Transverse colon (tissue), 4 donors: ENCODE measurements around the gene FNDC3B.

ENCODE experiments used
- EP300 ChIP-seq: sonication (generic); formaldehyde crosslinking; IDR thresholded peaks from one replicate; pipeline ENCODE4 v1.6.1; 2017; ENCODE audit warnings: antibody characterized with exemption, low read depth
- POLR2A ChIP-seq: fragments of 450-650 bp; IDR thresholded peaks from one replicate; pipeline ENCODE4 v1.6.1; 2016; ENCODE audit warnings: antibody characterized with exemption, mild to moderate bottlenecking, moderate library complexity
- POLR2AphosphoS5 ChIP-seq, 3 donors: sonication (generic); formaldehyde crosslinking; IDR thresholded peaks; one replicate each; pipeline ENCODE4 v1.6.1; 2016; ENCODE audit warnings: antibody characterized with exemption in 3 of 3
- TF ChIP-seq, protein P1 (sequence below), 5 experiments: fragments of 200-600 bp in 3 of 5; fragments of 450-650 bp in 2 of 5; sonication (generic) in 3 of 5; IDR thresholded peaks; 1 replicate in 2 of 5; 2 replicates in 3 of 5; pipeline ENCODE4 v1.5.1; 2016 to 2017; ENCODE audit warnings: antibody characterized with exemption in 5 of 5, inconsistent platforms in 3 of 5, mild to moderate bottlenecking in 2 of 5, moderate library complexity in 1 of 5

DNA sequence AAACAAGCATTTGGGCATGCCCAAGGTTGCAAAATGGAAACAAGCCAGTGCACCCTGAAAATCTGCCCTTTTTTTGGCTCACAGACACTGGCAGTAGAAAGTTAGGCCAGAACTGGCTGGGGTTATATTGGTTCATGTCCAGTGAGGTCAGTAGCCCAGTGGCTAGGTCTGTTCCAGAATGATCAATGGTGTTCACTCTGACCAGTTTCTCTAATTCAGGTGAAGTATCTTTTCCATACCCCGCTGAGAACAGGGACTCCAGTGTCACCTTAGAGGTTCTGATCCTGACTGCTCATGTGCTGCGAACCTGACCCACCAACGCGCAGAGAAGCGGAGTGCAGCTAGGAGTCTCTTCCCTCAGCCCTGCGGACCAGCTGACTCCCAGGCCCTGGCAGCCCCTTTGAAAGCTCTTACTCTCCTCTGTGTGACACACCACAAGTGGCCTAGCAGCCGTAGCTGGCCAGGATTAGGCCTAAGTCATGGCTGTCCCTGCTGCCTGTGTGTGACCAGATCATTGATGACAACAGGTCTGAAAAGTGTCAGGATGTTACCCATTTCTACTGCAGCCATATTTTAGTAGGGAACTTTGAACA lies 285.3 kb downstream of the FNDC3B start:
- TF ChIP-seq, protein P1, sequence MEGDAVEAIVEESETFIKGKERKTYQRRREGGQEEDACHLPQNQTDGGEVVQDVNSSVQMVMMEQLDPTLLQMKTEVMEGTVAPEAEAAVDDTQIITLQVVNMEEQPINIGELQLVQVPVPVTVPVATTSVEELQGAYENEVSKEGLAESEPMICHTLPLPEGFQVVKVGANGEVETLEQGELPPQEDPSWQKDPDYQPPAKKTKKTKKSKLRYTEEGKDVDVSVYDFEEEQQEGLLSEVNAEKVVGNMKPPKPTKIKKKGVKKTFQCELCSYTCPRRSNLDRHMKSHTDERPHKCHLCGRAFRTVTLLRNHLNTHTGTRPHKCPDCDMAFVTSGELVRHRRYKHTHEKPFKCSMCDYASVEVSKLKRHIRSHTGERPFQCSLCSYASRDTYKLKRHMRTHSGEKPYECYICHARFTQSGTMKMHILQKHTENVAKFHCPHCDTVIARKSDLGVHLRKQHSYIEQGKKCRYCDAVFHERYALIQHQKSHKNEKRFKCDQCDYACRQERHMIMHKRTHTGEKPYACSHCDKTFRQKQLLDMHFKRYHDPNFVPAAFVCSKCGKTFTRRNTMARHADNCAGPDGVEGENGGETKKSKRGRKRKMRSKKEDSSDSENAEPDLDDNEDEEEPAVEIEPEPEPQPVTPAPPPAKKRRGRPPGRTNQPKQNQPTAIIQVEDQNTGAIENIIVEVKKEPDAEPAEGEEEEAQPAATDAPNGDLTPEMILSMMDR (IDR thresholded peaks at IDR 0.05), result no peak
- TF ChIP-seq POLR2AphosphoS5 (IDR thresholded peaks at IDR 0.05), result no peak
- TF ChIP-seq POLR2A, result no peak
- no peak for TF ChIP-seq EP300
